Measurements from ENCODE around the gene TNFSF11. TPM values are rescaled to one million over a fixed set of nuclear protein-coding genes. Genes with fewer than 3 reads are reported as not detected.

The TNFSF11 gene
- total and polyA plus RNA-seq, 2 donors from 2014 or later = 0.22 TPM; not detected in 1

DNA sequence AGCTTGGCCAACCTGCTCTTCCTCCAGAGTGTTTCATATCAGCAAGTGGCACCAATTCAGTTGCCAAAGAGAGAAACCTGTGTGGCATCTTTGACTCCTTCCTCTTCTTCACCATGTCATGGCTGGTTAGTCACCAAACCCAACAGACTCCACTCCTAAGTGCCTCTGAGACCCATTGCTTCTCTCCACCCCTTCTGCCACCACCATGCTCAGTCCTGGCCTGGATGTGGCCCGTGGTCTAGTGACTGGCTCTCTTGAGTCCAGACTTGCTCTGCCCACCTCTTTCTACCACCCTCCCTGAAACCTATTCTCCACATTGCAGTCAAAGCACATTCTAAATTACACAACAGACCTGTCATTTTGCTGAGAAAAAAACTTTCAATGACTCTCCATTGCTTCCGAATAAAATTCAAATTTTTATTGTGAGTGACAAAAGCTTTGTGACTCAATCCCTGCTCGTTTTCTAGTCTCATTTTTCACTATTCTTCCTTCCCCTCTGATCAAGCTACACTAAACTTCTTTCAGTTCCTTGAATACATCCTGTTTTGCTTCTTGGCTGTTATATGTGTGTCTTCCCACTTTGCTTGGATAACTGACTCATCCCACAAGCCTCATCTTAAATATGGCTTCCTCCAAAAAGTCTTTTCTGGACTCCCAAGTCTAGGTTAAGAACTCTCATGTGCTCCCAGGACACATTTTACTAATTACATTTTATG is 12.0 kb upstream of the TNFSF11 start:
- no peak overlapping the region for H3K4me3 ChIP-seq (ENCODE audit: low read length in 3 of 3)
- H3K9me3 ChIP-seq (ENCODE audit: control insufficient read depth in 2 of 3, insufficient read depth in 1 of 3, low read length in 3 of 3) = no peaks in the 10 kb centered on the region
- no peaks in the 10 kb centered on the region for H3K27me3 ChIP-seq (ENCODE audit: control insufficient read depth, insufficient read depth, low read length)
- H3K36me3 ChIP-seq (ENCODE audit: control insufficient read depth in 2 of 3, insufficient read depth in 3 of 3, low read length in 3 of 3) = no peaks in the 10 kb centered on the region
- H3K4me1 ChIP-seq (ENCODE audit: control insufficient read depth in 2 of 3, insufficient read depth in 2 of 3, low read depth in 1 of 3, low read length in 3 of 3) = no peaks in the 10 kb centered on the region
- DNase-seq = no peak
- H3K27ac ChIP-seq (ENCODE audit: low read depth in 2 of 2, low read length in 2 of 2) = no peak overlapping the region
- no peak overlapping the region for H3K9ac ChIP-seq (ENCODE audit: low read length in 3 of 3)
- FAIRE-seq = no peak
- intact Hi-C loops (cut with DNase I) = no loop called here
- no peak for TF ChIP-seq CTCF (IDR thresholded peaks at IDR 0.05; ENCODE audit: borderline replicate concordance, extremely low read depth, insufficient read depth)

- H3K4me3 ChIP-seq (ENCODE audit: low read length in 3 of 3) = no peak overlapping the region
- no peak overlapping the region for H3K9ac ChIP-seq (ENCODE audit: low read length in 3 of 3)
- FAIRE-seq = no peak
- no peaks in the 10 kb centered on the region for H3K36me3 ChIP-seq (ENCODE audit: control insufficient read depth in 2 of 3, insufficient read depth in 3 of 3, low read length in 3 of 3)
- intact Hi-C loops (cut with DNase I) = no loop called here
- H3K4me1 ChIP-seq (ENCODE audit: control insufficient read depth in 2 of 3, insufficient read depth in 2 of 3, low read depth in 1 of 3, low read length in 3 of 3) = no peaks in the 10 kb centered on the region
- no peaks in the 10 kb centered on the region for H3K27me3 ChIP-seq (ENCODE audit: control insufficient read depth, insufficient read depth, low read length)
- H3K9me3 ChIP-seq (ENCODE audit: control insufficient read depth in 2 of 3, insufficient read depth in 1 of 3, low read length in 3 of 3) = no peaks in the 10 kb centered on the region
- DNase-seq = no peak
- TF ChIP-seq CTCF (IDR thresholded peaks at IDR 0.05; ENCODE audit: borderline replicate concordance, extremely low read depth, insufficient read depth) = no peak
- H3K27ac ChIP-seq (ENCODE audit: low read depth in 2 of 2, low read length in 2 of 2) = no peak overlapping the region
These were observed 6.0 kb upstream of the TNFSF11 start for GRCh38 chr13:42567906-42568305.

- H3K4me3 ChIP-seq (ENCODE audit: low read length in 3 of 3) = no peak overlapping the region
- FAIRE-seq (peak; percentile 58), DNase-seq (no peak)
- intact Hi-C loops (cut with DNase I) = no loop called here
- TF ChIP-seq CTCF (IDR thresholded peaks at IDR 0.05; ENCODE audit: borderline replicate concordance, extremely low read depth, insufficient read depth) = no peak
- no peak overlapping the region for H3K9ac ChIP-seq (ENCODE audit: low read length in 3 of 3)
- peaks cover 0 to 5% (median 0%) of the 10 kb centered on the region in 3 donors for H3K9me3 ChIP-seq (ENCODE audit: control insufficient read depth in 2 of 3, insufficient read depth in 1 of 3, low read length in 3 of 3)
- no peak overlapping the region for H3K27ac ChIP-seq (ENCODE audit: low read depth in 2 of 2, low read length in 2 of 2)
- peaks cover 4% of the 10 kb centered on the region for H3K27me3 ChIP-seq (ENCODE audit: control insufficient read depth, insufficient read depth, low read length)
- peaks cover 0 to 2% (median 0%) of the 10 kb centered on the region in 3 donors for H3K4me1 ChIP-seq (ENCODE audit: control insufficient read depth in 2 of 3, insufficient read depth in 2 of 3, low read depth in 1 of 3, low read length in 3 of 3)
- no peaks in the 10 kb centered on the region for H3K36me3 ChIP-seq (ENCODE audit: control insufficient read depth in 2 of 3, insufficient read depth in 3 of 3, low read length in 3 of 3)
These were observed 4.2 kb upstream of the TNFSF11 start for GRCh38 chr13:42569576-42570344.

All from kidney (tissue), 14 donors.